NCI-H1436 (cell line): ENCODE data around the gene TBC1D9.

Source experiments
- DNase-seq: peaks from one replicate; lab custom pipeline; 2025; lab: John Stamatoyannopoulos, UW

The TBC1D9 gene

DNA sequence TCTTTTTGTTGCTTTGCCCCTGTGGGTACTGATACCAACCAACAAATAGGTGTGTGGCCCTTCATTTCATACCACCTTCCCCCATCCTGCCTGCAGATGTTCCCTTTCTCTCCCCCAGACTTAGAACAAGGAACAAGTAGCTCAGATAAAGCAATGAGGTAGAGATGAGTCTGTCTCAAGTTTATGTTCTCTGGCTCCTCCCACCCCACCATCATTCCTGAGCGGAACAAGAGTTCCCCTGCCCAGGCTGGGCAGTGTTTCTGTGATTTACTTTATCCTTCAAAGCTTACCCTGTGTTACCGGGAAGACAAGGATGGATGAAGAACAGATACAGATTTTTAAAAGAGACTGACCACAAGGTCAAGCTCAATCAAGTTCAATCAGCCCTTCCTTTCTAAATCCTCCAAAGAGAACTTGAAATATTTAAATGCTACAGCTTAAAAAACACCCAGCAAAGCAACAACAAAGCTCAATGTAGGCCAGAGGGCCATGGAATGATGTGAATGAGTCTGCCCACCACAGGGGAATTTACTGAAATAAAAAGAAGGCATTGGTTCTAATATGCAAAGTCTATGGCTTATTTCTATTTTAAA is 107.4 kb downstream of the TBC1D9 start:
- DNase-seq = no peak

DNA sequence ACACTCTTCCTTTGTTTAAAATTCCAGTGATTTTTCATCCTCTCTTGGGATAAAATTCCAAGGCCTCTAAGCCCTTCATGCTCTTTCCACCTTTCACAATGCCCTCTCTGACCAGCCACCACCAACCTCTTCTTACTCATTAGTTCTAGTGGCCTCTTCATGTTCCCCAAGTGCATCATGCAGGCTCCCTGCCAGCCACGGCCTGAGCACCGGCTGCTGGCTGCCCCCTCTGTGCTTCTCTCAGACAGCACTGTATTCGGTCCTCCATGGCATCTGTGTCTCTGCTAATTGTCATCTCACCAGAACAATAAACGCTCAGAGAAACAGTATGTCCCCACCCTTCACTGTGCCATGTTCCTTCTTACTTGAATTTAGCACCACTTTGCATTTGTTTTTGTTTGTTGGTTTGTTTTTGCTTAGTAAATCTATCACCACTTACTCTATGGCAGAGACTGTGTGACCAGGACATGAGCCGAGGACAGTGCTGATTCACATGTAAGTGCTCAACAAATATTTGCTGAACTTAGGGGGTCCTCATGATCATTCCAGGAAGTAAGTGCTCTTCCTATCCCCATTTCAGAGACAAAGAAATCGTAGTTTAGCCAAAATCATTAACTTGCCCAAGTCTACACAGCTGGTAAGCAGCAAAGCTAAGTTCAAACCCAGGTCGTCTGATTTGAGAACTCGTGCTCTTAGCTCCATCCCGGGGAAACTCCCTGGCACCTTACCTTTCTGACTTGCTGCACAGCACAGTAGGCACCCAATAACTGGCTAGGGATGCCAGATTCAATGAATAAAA is 110.4 kb downstream of the TBC1D9 start:
- no peak for DNase-seq

DNA sequence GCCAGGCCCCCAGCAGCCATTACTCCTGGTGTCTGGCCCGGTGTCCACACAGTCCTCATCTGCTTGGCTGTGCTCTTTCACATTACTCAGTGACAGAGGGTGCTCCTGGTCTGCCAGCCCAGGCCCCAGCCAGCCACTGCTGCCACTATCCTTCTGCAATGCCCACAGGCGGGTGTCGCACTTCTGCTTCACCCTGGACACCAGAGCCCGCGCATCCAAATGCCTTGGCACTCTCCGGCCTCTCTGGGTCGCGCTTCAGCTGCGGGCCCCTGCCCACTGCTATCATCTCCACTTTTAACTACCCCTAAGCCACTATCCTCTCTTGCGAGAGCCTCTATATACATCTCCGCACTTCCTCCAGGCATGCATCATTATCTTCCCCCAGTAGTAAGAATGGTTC is 111.0 kb downstream of the TBC1D9 start:
- no peak for DNase-seq

DNA sequence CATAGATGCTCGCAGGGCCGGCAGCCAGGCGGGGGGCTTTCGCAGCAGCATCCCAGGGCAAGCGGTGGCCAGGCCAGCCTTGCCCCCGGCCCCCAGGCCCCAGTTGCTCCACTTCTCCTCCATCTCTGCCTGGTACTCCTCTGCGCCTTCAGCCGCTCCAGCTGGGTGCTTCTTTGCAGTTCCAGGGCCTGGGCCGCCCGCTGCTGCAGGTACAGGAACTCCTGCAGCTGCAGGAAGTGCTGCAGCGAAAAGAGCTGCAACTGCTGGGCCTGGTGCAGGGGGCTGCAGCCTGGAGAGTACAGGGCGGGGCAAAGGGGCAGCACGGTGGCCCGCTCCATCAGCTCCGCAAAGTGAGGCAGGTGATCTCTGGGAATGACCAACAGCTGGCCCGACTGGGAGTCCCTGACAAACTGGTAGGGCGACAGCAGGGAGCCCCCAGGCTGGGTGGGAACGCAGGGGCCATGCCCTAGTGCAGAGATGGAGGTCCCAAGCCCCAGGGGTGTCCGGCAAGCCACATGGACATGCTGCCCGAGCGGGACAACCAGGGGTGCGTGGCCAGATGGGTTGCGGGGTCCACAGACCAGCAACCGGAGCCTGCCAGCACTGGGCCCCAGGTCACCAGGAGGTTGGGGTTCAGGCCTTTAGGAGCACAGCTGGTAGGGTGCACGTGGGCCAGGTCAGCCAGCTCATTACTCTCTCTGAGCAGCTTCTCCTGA is 111.6 kb downstream of the TBC1D9 start:
- no peak for DNase-seq

DNA sequence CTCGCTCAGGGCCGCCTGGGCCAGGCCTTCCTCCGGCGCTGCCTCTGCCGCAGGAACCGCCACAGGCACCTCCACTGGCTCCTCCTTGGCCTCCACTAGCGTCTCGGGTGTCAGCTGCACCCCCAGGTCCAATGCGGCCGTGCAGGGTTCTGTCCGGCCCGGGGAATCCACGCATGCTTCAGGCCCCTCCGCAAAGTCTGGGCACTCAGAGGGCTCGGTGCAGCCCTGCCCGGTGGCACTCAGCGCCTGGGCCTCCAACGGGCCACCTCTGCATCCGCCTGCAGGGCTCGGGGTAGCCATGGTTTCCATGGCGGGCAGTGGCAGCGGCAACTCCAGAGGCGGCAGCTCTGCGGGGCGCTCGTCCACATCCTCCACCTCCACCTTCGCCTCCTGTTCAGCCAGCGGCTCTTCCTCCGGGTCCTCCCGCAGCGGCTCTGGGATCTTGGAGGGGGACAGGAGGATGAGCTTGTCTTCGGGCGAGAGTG is 112.6 kb downstream of the TBC1D9 start:
- no peak for DNase-seq

DNA sequence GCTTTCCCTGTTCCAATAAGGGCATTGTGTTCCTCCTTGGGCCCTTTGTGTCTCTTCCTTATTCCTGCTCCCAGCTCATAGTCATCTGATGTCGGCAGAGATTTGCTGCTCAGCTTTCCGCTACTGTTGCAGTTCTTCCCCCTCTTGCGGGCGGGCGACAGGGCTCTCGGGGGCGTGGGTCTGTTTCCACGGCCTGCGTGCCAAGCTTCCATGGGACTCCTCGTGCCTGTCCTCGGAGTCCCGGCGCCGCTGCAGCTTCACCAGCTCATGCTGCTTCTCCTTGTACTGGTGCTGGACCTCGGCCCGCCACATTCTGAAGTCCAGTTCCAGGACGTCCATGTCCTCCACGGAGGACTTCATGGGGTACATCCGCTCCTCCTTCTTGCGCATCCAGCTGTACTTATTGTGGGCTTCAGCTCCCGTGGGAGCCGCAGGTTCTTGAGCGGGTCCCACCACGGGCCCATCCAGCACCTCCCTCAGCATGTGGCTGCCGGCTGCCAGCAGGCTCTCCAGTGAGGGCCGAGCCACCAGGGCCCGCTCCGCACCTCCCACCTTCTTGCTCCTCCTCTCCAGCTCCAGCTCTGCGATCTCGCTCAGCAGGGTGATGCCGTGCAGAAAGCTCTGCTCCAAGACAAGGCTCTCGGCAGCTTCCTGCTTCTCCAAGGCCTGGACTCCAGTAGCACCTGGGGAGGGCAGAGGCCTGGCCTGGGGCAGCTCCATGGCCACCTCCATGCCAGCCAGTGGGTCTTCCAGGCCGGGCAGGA is 113.3 kb downstream of the TBC1D9 start:
- no peak for DNase-seq

DNA sequence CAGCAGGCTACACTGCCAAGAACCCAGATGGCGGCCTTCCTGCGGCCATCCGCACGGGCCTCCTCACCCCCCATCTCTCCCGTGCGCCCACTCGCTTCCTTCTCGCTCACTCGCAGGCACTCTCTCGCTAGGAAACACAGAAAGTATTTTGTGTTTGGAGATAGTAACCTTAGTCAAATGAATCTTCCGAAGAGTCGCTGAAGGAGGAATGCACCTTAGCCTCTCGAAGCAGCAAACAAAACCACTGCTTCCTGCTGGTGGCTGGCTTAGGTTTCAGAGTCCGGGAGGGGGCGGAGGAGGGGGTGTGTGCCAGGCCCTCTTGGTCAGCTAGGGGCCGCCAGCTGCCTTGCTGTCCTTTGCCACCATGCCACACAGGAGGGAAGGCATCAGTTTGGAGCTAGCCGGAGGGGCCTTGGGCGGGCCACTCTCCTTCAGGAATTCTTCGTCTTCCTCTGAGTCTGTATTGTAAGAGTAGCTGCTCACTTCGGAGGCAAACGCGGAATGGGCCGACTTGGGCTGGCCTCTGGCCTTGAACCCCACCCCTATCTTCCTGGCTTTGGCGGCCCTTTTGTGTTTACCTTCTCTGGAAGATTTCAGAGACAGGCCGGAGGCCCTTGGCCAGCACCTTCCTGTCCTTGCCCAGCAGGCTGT is 114.3 kb downstream of the TBC1D9 start:
- DNase-seq = no peak

DNA sequence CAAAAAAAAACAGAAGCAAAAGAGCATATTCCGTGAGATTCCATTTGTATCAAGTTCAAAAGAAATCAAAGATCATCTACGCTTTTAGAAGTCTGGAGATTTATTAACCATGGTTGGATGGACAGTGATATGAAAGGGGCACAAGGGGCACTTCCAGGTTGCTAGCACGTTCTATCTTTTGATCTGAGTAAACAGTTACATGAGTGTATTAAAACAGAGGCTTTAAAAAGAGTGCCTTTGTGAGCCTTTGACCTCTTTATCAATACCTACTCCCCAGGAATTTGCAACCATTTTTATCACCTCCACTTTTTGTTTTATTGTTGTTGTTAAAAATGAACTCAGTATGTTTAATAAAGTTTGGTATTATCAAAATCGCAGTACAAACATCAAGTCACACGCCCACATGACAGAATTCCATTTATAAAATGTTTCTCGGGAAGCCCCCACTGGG is 115.1 kb downstream of the TBC1D9 start:
- no peak for DNase-seq

DNA sequence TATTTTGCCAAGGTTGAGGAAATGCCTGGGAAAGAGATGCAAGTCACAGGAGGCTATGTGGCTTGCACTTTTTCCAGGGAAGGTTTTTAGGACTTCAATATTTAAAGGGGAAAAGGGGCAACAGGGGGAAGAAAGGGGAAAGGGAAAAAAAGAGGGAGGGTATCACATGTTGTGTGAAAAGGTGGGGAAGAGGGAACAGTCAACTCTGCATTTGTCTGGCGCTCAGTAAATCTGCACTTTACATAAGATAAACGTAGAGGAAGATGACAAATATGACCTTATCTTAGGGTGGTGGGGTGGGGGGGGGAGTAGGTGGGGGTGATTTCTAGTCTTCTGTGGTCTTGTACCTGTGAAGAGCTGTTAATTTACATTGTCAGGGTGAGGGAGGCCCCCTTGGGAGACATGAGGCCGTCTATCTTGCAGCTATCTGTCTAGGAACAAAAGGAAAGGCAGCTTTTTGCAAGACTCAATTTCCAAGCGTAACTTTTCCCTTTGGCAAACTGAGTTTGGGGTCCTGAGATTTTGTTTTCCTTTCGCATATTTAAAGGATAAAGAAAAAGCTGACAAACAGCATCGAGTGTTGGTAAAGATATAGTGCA is 115.9 kb downstream of the TBC1D9 start:
- no peak for DNase-seq

DNA sequence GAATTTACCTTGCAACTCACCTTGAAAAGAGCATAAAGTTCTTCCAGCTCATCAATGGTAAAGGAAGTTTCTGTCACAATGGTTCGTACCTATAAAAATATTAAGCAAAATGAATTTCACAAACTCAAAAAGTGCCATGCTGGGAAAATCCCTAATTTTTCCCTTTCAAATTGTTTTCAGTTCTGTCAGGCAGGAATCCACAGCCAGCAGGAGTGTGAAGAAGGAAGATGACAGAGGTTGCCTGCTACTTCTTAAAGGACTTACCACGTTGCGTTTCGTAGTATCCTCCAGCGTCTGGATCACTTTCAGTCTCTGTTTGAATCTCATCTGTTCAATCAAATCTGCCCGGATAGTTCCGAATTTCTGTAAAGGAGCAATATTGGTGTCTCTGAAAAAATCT is 117.1 kb downstream of the TBC1D9 start:
- DNase-seq = no peak

DNA sequence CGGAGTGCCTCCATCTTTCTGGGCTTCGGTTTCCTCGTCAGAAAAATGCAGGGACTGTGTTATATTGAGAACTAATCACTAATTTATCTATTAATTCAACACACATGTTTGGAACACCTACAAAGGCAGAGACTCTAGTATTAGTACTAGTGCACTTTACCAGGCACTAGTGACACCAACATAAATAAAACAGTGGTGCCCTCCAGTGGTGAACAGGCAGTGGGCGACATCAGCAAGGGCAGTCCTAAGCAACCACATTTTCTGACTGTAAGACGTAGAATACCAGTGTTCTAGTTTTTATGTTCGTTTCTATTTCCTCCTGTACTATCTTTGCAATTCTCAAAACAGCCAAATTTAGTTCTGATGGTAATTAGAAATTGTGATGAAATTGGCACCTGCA is 118.3 kb downstream of the TBC1D9 start:
- peak; percentile 29 for DNase-seq

DNA sequence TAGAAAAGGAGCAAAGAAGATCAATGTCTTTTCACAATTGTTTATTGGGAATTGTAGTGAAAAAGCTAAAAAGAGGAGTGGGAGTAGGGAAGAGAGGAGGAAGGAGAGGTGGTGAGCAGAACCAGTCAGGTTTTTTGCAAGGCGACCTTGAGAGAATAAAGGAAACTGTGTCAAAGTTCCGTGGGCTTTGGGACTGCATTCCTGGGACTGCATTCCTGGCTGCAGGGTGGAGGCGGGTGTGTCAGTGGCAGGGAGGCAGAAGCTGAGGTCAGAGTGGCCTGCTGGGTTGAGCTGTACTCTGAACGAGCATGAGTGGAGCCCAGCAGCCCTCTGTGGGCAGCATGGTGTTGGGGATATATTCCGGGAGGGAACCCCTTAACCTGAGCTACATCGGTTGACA is 120.6 kb downstream of the TBC1D9 start:
- DNase-seq = no peak

DNA sequence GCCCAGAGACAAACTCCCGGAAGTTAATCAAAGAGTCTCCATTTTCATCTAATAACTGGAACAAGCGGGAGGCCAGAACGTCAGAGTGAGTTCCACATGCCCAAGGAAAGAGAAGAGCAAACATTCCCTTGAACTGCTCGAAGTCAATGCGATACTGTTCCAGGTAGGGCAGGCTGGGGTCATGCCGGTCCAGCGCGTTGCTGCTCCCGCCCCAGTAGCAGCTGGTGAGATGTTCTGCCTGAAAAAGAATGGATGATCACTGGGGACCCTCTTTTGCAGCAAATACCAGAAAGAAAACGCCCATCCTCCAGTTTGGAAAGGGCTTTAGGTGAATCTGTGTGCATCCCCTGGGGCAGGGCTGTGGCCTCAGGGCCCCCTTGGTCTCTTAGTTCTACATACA is 122.2 kb downstream of the TBC1D9 start:
- DNase-seq = no peak

DNA sequence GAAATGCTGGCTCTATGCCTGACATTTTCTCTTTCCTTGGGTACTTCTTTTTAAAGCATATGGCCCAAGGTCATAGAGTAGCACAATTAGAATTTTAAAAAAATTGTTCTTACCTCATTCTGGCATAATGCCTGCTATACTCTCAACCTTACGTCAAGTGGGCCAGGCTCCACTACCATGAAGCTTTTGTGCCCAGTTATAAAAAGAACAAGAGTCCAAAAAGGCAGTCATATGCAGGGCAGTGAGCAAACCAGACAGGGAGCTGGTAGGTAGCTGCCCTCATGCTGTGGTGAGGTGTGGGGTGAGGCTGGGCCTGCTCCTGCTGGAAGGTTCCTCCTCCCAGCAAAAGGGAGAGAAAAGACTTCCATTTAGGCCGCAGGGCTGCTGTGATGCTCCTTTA is 123.1 kb downstream of the TBC1D9 start:
- DNase-seq = no peak

DNA sequence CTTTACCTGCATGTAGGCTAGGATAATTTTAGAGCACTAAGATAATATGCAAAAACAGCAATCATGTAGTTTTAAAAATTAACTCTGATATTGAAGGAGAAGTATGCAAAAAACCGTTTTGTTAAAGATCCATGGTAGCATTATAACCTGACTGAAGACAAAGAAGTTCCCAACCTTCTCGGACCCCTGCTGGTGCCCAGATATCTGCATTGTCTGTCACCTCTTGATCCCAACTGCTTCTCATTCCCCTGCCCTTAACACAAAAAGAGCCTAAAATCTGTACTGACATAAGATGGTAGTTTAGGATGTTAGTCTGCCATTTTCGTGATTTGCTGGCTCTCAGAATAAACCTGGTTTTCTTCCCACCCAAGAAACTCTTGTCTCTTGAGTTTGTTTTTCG is 125.9 kb downstream of the TBC1D9 start:
- DNase-seq = no peak

DNA sequence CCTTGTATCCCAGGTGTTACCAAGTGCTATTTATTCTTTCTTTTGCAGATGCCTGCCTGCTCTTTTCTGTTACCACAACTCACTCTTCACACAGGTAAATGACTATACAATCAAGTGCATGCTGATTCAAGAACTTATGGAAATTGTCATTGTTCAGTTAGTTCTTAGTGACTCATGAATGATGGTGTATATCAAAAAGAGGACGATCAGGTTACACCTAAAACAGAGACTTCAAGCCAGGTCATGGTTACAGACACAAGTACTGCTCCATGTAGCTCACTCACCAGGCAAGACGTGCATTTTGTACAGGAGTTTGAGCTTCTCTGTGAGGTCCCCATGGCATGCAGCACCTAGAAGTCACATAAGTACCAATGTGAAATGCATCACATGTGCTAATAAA is 128.2 kb downstream of the TBC1D9 start:
- no peak for DNase-seq

DNA sequence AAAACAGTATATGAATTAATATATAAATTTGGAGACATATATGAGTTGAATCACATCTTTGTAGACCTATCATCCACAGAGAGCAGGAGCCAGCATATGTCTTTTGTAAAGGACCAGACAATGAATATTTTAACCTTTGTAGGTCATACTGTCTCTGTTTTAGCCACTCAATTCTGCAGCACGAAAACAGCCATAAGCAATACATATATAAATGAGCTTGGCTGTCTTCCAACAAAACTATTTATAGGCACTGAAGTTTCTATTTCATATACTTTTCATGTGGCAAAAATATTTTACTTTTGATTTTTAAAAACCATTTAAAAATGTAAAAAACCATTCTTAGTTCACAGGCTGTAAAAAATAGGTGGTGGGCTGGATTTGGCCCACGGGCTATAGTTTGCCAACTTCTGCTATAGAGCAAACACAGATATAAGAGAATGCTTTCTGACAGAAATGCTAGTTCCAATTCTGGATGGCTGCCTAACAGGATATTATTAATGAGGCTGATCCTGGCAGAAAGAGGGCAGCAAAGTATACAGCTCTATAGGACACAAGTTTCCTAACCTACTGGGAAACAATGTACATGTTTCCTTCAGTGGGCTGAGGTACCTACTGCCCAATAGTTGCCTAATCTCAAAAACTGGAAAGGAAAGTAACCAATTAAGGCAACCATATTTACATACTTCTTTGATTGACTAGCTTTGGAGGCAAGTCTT is 129.4 kb downstream of the TBC1D9 start:
- no peak for DNase-seq

DNA sequence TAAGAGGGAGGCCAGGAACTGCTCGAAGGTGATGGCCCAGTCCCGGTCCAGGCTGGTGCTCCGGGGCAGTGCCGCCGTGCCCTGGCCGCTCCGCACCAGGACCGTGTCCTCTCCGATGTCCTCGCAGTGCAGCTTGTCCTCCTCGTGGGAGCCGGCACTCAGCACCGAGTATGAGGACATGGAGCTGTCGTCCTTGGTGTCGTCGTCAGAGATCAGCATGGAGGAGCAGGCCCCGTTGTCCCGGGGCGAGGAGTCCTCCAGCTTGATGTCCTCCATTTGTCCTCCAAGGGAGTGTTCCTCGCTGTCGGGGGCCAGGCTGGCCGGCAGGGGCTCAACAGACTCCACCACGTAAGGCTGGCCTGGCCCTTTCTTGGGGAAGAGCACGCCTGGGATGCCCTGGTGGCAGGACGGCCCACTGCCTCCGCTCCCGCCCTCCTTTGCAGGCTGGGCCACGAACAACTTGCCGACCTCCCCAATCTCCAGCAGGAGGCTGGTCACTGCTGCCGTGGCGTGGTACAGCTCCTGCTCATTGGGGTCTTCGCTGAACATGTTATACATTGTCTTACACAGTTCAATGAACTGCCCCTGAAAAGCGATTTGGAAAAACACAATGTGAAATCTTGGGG is 133.7 kb downstream of the TBC1D9 start:
- no peak for DNase-seq

DNA sequence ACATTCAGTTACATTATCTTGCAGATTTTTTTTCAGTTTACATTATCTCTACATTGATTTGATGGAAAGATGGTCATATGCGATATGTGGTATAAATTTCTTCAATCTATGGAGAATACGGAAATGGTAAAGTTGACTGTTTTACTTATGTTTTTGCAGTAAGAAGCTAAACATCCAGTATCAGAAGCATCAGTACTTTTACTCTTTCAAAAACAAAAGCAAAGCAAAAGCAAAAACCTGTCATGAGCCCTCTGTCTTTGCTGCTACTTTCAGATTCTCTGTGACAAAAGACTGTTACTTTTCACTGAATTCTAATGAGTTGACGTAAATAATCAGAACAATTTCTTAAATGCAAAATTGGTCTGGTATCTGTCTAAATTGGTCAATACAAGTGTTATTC is 135.0 kb downstream of the TBC1D9 start:
- no peak for DNase-seq
